NT2/D1 (cell line): ENCODE results near the gene CSF1R.

ENCODE experiments used
- SUZ12 ChIP-seq: IDR thresholded peaks from 2 replicates; pipeline ENCODE4 v1.6.1; 2011; ENCODE audit not compliant: insufficient read length, insufficient read depth; ENCODE audit errors: extremely low read depth
- YY1 ChIP-seq: IDR thresholded peaks from 2 replicates; pipeline ENCODE4 v1.6.1; 2011; ENCODE audit not compliant: insufficient read length, insufficient read depth
- ZNF274 ChIP-seq: IDR thresholded peaks from 2 replicates; pipeline ENCODE4 v1.6.1; 2011; ENCODE audit warnings: mild to moderate bottlenecking, low read depth, low read length

GRCh38 chr5:150070821-150071220 is 15.5 kb downstream of the CSF1R start:
- TF ChIP-seq YY1 (no peak), ZNF274 (no peak), SUZ12 (no peak)
